ENCODE results near the gene PCNT.

- TF ChIP-seq TAF1 (IDR thresholded peaks at IDR 0.05; ENCODE audit: control insufficient read depth, extremely low read depth, insufficient read depth, low read length, severe bottlenecking) (no peak), ZNF449 (CRISPR knock-in tag; IDR thresholded peaks at IDR 0.05) (no peak)
Measured at GRCh38 chr21:46456750-46457149, 132.8 kb downstream of the PCNT start.
